ENCODE measurements around the gene IKZF2.

IKZF2 gene

GRCh38 chr2:213152888-213153287, 1.5 kb upstream of the IKZF2 start:
- H3K79me2 ChIP-seq (ENCODE audit: control insufficient read depth, insufficient read depth, low read length, unreplicated experiment) = peaks cover 32% of the 10 kb centered on the region
- no peaks in the 10 kb centered on the region for H3K27me3 ChIP-seq (ENCODE audit: insufficient read depth, low read length)
- peak overlapping the region; percentile 96 for H2AFZ ChIP-seq (ENCODE audit: low read length, unreplicated experiment)
- H3K36me3 ChIP-seq (ENCODE audit: insufficient read depth, low read length) = no peaks in the 10 kb centered on the region
- peak overlapping the region; percentile 95 for H3K4me3 ChIP-seq (ENCODE audit: low read depth, low read length)
- peaks cover 15% of the 10 kb centered on the region for H3K4me1 ChIP-seq (ENCODE audit: control insufficient read depth, insufficient read depth, low read length, unreplicated experiment)
- peak overlapping the region; percentile 85 for H3K27ac ChIP-seq (ENCODE audit: low read depth, low read length)

- peaks cover 16% of the 10 kb centered on the region for H3K4me1 ChIP-seq (ENCODE audit: control insufficient read depth, insufficient read depth, low read length, unreplicated experiment)
- H3K79me2 ChIP-seq (ENCODE audit: control insufficient read depth, insufficient read depth, low read length, unreplicated experiment) = peaks cover 38% of the 10 kb centered on the region
These were observed 818 bp upstream of the IKZF2 start for GRCh38 chr2:213152065-213152794.

DNA sequence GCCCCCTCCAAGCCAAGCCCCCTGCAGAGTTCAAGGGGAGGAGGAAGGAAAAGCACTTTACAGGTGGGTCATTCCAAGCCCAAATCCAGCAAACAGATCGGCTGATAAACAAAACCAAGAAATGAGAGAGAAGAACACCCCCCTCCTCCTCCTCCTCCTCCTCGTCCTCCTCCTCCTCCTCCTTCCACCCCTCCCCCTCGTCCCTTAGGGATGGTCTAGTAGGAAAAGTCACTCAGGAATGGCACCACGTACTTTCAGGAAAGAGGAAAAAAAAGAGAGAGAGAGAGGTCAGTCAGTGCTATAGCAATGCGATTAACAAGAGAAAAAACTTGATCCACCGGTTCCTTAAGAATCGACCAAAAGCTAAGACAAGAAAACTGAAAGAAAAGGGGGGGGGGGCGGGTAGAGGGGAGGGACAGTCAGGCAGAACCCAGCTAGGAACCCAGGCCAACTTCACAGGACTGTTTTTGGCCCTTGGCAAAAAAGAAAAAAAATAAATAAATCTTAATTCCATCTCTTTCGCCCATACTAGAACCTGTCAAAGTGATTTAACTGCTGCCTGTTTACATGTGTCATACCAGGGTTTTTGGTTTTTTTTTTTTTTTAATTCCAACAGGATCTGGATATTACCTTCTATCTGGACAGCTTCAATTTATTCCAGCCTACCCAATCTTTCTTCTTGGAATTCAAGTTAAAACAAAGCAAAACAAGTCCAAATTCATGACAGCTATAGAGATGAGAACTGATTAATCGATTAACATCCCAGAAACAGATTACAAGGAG, 906 bp downstream of the IKZF2 start:
- H3K36me3 ChIP-seq (ENCODE audit: insufficient read depth, low read length) = peaks cover under 1% of the 10 kb centered on the region; the same call in 1 of the 2 replicates
- peaks cover 24% of the 10 kb centered on the region for H3K4me1 ChIP-seq (ENCODE audit: control insufficient read depth, insufficient read depth, low read length, unreplicated experiment)
- H2AFZ ChIP-seq (ENCODE audit: low read length, unreplicated experiment) = peak overlapping the region; percentile 94
- H3K27ac ChIP-seq (ENCODE audit: low read depth, low read length) = peak overlapping the region; percentile 75
- peak overlapping the region; percentile 95 for H3K4me3 ChIP-seq (ENCODE audit: low read depth, low read length)
- no peaks in the 10 kb centered on the region for H3K27me3 ChIP-seq (ENCODE audit: insufficient read depth, low read length)
- peaks cover 49% of the 10 kb centered on the region for H3K79me2 ChIP-seq (ENCODE audit: control insufficient read depth, insufficient read depth, low read length, unreplicated experiment)

More at GRCh38 chr2:213152065-213152794, 818 bp upstream of the IKZF2 start:
- H3K27ac ChIP-seq (ENCODE audit: low read depth, low read length) = peak overlapping the region; percentile 85
- peak overlapping the region; percentile 96 for H2AFZ ChIP-seq (ENCODE audit: low read length, unreplicated experiment)
- no peaks in the 10 kb centered on the region for H3K36me3 ChIP-seq (ENCODE audit: insufficient read depth, low read length)
- peak overlapping the region; percentile 95 for H3K4me3 ChIP-seq (ENCODE audit: low read depth, low read length)
- H3K27me3 ChIP-seq (ENCODE audit: insufficient read depth, low read length) = no peaks in the 10 kb centered on the region

DNA sequence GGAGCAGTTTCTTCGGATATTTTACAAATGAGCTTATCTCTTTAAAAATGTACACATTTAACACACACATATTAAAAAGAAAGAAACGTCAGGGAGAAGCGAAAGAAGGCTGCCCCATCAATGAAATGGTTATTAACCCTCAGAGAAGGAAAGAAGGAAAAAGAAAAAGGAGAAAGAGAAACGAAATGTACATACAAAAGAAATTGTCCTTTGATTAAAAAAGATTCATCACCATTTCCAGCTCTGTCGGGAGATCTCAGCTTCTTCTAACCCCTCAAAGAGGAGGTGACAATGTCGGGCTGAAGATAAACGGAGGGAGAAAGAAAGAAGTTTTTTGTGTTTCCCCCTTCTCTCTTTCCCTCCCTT, 1.5 kb downstream of the IKZF2 start:
- Histone ChIP-seq H3K27me3 (ENCODE audit: insufficient read depth, low read length) (no peaks in the 10 kb centered on the region), H3K36me3 (ENCODE audit: insufficient read depth, low read length) (peaks cover 3% of the 10 kb centered on the region; the same call in 1 of the 2 replicates), H2AFZ (ENCODE audit: low read length, unreplicated experiment) (peak overlapping the region; percentile 63), H3K27ac (ENCODE audit: low read depth, low read length) (peak overlapping the region; percentile 75), H3K4me1 (ENCODE audit: control insufficient read depth, insufficient read depth, low read length, unreplicated experiment) (peaks cover 28% of the 10 kb centered on the region), H3K4me3 (ENCODE audit: low read depth, low read length) (peak overlapping the region; percentile 95), H3K79me2 (ENCODE audit: control insufficient read depth, insufficient read depth, low read length, unreplicated experiment) (peaks cover 53% of the 10 kb centered on the region)

DNA sequence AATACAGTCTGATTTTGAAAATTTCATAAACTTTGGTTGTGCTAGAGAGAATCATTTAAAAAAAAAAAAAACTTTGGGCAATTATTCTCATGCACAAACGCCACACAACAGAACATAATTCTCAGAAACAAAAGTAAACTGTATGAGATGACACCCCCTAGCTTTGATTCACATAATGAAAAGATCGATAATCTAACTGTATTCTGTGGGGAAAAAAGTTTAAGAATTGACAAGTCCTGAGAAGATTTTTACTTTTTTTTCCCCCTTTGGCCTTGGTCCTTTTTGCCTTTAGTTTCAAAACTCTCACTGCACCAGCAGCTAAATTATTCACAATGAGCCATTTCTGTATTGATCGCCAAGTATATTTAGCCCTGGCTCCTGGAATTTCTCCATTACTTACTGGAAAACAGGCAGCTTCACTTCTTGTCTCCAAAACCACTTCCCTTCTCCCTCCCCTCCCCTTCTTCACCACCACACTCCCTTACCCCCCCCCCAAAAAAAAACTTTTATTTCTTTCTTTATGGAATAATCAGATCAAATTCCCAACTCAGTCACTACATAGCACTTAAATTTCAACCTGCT, 2.0 kb downstream of the IKZF2 start:
- Histone ChIP-seq H3K4me3 (ENCODE audit: low read depth, low read length) (peak overlapping the region; percentile 95), H3K79me2 (ENCODE audit: control insufficient read depth, insufficient read depth, low read length, unreplicated experiment) (peaks cover 58% of the 10 kb centered on the region)

GRCh38 chr2:213148572-213149261, 2.7 kb downstream of the IKZF2 start:
- Histone ChIP-seq H3K27me3 (ENCODE audit: insufficient read depth, low read length) (no peaks in the 10 kb centered on the region), H3K36me3 (ENCODE audit: insufficient read depth, low read length) (peaks cover 3% of the 10 kb centered on the region; the same call in 1 of the 2 replicates), H3K4me3 (ENCODE audit: low read depth, low read length) (peak overlapping the region; percentile 95), H3K4me1 (ENCODE audit: control insufficient read depth, insufficient read depth, low read length, unreplicated experiment) (peaks cover 25% of the 10 kb centered on the region), H3K27ac (ENCODE audit: low read depth, low read length) (no peak overlapping the region), H2AFZ (ENCODE audit: low read length, unreplicated experiment) (no peak overlapping the region), H3K79me2 (ENCODE audit: control insufficient read depth, insufficient read depth, low read length, unreplicated experiment) (peaks cover 59% of the 10 kb centered on the region)

More for the DNA sequence above, 2.0 kb downstream of the IKZF2 start:
- Histone ChIP-seq H3K36me3 (ENCODE audit: insufficient read depth, low read length) (peaks cover 3% of the 10 kb centered on the region; the same call in 1 of the 2 replicates), H3K27ac (ENCODE audit: low read depth, low read length) (peak overlapping the region; percentile 75), H3K4me1 (ENCODE audit: control insufficient read depth, insufficient read depth, low read length, unreplicated experiment) (peaks cover 28% of the 10 kb centered on the region), H3K27me3 (ENCODE audit: insufficient read depth, low read length) (no peaks in the 10 kb centered on the region), H2AFZ (ENCODE audit: low read length, unreplicated experiment) (peak overlapping the region; percentile 63)

DNA sequence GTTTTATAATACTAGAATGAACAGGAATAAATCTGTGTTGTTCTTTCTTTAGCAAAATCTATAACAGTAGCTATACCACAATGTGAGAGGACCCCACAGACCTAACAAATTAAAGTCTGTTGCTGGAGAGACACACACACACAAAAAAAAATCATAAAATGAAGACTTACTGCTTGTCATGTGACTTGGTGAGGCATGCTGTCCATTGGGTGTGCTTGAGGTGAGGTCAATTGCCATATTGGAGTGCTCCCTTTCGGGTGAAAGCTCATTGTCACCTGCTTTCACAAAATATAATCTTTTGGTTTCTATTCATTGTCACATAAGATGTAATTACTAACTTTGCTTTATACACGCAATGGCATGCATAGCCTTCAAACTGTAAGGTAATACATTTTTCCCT, 3.9 kb downstream of the IKZF2 start:
- Histone ChIP-seq H3K79me2 (ENCODE audit: control insufficient read depth, insufficient read depth, low read length, unreplicated experiment) (peaks cover 60% of the 10 kb centered on the region), H3K4me3 (ENCODE audit: low read depth, low read length) (peak overlapping the region; percentile 95), H3K36me3 (ENCODE audit: insufficient read depth, low read length) (peaks cover 3% of the 10 kb centered on the region; the same call in 1 of the 2 replicates), H2AFZ (ENCODE audit: low read length, unreplicated experiment) (no peak overlapping the region), H3K27ac (ENCODE audit: low read depth, low read length) (no peak overlapping the region), H3K4me1 (ENCODE audit: control insufficient read depth, insufficient read depth, low read length, unreplicated experiment) (peaks cover 19% of the 10 kb centered on the region), H3K27me3 (ENCODE audit: insufficient read depth, low read length) (no peaks in the 10 kb centered on the region)

- no peaks in the 10 kb centered on the region for H3K27me3 ChIP-seq (ENCODE audit: insufficient read depth, low read length)
- peaks cover 74% of the 10 kb centered on the region for H3K79me2 ChIP-seq (ENCODE audit: control insufficient read depth, insufficient read depth, low read length, unreplicated experiment)
- no peak overlapping the region for H3K27ac ChIP-seq (ENCODE audit: low read depth, low read length)
- peak overlapping the region; percentile 7 for H2AFZ ChIP-seq (ENCODE audit: low read length, unreplicated experiment)
- peak overlapping the region; percentile 55 for H3K4me3 ChIP-seq (ENCODE audit: low read depth, low read length)
- H3K4me1 ChIP-seq (ENCODE audit: control insufficient read depth, insufficient read depth, low read length, unreplicated experiment) = peaks cover 19% of the 10 kb centered on the region
- peaks cover 7% of the 10 kb centered on the region; the same call in 1 of the 2 replicates for H3K36me3 ChIP-seq (ENCODE audit: insufficient read depth, low read length)
These were observed 5.6 kb downstream of the IKZF2 start for GRCh38 chr2:213145715-213146242.

GRCh38 chr2:213137064-213137463, 14.3 kb downstream of the IKZF2 start:
- Histone ChIP-seq H3K36me3 (ENCODE audit: insufficient read depth, low read length) (peaks cover 21% of the 10 kb centered on the region), H3K4me1 (ENCODE audit: control insufficient read depth, insufficient read depth, low read length, unreplicated experiment) (no peaks in the 10 kb centered on the region), H3K79me2 (ENCODE audit: control insufficient read depth, insufficient read depth, low read length, unreplicated experiment) (peaks cover 60% of the 10 kb centered on the region), H3K4me3 (ENCODE audit: low read depth, low read length) (no peak overlapping the region), H3K27ac (ENCODE audit: low read depth, low read length) (no peak overlapping the region), H3K27me3 (ENCODE audit: insufficient read depth, low read length) (no peaks in the 10 kb centered on the region), H2AFZ (ENCODE audit: low read length, unreplicated experiment) (no peak overlapping the region)

GRCh38 chr2:213129311-213129710, 22.1 kb downstream of the IKZF2 start:
- no peak overlapping the region for H2AFZ ChIP-seq (ENCODE audit: low read length, unreplicated experiment)
- H3K27ac ChIP-seq (ENCODE audit: low read depth, low read length) = no peak overlapping the region
- peaks cover 45% of the 10 kb centered on the region for H3K4me1 ChIP-seq (ENCODE audit: control insufficient read depth, insufficient read depth, low read length, unreplicated experiment)
- H3K79me2 ChIP-seq (ENCODE audit: control insufficient read depth, insufficient read depth, low read length, unreplicated experiment) = peaks cover 74% of the 10 kb centered on the region
- H3K4me3 ChIP-seq (ENCODE audit: low read depth, low read length) = no peak overlapping the region
- no peaks in the 10 kb centered on the region for H3K27me3 ChIP-seq (ENCODE audit: insufficient read depth, low read length)
- peaks cover 5% of the 10 kb centered on the region for H3K36me3 ChIP-seq (ENCODE audit: insufficient read depth, low read length)
